ENCODE data around the gene MPPE1.

- TF ChIP-seq CTCF (IDR thresholded peaks at IDR 0.05) (no peak), POLR2A (IDR thresholded peaks at IDR 0.05) (no peak)
Measured at GRCh38 chr18:11851806-11852337, 56.2 kb downstream of the MPPE1 start.

Data from uterus (tissue), 2 donors.